OCI-M2 (cell line): ENCODE results near the gene ADAMTS17.
"Not testable (repeated sequence)": the region's sequence is repeated elsewhere in the genome, so short reads cannot be mapped to it uniquely, and the experiment has no call there.

Experiments used
- DNase-seq: peaks from one replicate; lab custom pipeline; 2025; ENCODE audit not compliant: unreplicated experiment; lab: John Stamatoyannopoulos, UW

The ADAMTS17 gene

DNA sequence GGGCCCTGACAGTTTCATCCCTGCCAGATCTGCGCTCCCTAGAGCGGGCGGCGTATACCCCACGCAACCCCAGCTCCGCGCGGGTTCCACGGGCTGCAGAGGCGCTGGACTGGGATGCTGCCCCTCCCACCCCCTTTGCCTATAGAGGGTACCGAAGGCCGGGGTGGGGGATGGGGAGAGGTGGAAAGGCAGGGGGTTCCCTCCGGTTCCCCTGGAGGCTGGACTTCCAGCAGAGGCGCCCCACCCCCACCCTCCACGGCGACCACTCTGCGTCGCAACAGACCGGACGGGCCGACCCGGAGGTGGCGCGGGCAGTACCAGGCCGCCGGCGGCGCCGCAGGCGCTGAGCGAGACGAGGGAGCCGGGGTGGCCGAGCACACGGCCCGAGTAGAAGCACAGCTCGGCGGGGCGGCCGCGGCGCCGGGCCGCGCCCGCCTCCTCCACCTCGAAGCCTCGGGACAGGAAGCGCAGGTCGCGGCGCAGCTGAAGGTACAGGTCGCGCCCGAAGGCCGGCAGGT lies 995 bp downstream of the ADAMTS17 start:
- no peak for DNase-seq

DNA sequence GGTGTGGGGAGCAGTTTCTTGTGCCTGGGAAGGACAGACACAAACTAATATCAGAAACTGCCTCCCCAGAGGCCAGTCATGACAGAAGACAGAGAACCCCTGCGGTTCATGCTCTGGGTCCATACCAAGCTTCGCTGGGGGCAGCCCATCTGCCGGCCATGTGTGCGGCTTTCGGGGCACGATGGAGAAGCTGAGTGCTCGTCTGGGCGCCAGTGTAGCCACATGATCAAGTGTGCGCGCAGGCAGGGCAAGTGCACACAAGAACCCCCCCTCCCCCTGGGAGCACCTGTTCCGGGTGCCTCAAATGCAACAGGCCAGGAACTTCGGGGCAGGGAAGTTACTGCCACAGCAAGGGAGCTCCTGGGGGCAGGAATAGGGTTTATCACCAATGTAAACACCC lies 1.8 kb downstream of the ADAMTS17 start:
- no peak for DNase-seq

DNA sequence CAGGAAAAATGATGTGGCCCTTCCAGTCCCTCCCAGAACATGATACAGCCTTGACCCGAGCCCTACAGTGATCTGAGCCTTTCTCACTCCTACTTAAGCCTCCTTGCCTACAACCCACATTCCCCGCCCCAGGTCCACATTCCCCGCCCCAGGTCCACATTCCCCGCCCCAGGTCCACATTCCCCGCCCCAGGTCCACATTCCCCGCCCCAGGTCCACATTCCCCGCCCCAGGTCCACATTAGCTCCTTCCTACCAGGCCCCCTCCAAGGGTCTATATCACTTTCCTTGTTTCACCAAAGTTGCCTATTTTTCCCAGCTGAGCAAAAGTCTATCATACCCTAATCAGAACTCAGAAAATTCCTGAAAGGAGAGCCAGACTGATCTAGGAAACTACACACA lies 2.3 kb downstream of the ADAMTS17 start:
- DNase-seq: not testable (repeated sequence)

DNA sequence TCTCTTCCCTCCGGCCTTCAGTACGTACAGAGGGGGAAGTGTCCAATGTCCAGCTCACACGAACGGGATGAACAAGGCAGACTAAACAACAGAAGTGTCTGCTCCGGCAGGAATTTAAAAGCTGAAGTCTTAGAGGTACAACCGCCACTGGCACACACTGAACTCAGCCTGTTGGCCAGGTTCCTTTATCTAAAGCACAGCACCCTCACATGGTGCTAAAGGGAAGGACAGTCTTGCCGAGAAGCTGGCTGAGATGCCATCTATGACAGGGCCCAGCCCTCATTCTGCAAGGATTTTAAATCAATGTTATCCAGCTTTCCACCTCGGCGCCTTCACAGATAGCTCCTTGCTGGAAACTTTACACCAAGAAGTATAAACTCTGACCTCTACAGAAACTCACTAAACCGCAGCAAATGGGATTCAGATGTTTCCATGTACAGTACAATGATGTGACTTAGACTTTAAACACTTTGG lies 2.8 kb downstream of the ADAMTS17 start:
- no peak for DNase-seq

DNA sequence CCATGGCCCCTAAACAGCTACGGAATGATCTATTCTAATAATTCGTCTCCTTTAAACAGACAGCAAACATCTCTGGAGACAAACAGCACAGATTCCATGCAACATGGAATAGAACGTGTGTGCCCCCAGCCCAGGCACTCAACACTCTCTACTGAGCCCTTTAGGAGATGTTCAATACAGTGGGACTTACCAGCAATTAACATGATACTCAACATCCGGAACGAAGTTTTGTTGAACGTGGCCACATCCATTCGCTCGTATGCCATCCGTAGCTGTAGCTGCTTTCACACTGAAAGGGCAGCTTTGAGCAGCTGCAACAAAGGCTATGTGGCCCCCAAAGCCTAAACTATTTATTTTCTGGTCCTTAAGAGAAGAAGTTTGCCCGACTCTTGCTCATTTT lies 3.5 kb downstream of the ADAMTS17 start:
- DNase-seq: no peak

DNA sequence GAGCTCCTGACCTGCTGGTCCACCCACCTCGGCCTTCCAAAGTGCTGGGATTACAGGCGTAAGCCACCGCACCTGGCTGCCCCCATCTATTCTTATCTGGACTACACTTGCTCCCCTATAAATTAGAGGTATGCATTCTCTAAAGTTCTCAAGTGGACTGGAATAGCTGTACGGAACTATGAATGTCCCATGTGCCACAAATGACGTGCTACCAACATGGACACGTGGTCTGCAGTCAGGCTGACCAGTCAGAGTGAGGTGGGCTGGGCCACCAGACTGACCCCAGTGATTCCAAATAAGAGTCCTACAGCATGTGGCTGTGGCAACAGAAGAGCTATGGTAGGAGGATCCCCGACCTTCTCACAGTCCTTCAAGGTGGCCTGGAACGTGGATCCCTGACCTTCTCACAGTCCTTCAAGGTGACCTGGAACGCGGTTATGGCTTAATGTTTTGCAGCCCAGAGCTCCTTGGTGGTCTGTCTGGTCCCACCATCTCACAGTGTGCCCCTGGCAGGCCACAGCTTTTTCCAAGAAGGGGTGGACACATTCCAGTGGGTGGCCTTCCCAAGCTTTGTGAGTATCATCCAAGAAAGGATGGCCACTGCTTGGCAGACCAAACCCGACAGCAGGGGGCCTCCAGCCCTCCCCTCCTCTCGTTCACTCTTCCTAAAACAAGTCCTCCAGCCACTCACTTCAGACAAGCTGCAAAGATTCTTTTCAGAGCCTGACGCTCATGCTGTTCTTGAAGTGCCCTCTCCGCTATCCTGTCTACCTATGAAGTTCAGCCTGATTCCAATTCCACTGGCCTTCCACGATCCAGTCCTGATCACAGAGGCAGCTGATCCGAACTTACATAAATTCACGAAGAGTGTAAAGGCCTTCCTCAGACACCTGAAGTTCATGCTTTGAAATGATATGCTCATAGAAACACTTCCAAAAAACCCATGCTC lies 4.4 kb downstream of the ADAMTS17 start:
- DNase-seq: no peak

DNA sequence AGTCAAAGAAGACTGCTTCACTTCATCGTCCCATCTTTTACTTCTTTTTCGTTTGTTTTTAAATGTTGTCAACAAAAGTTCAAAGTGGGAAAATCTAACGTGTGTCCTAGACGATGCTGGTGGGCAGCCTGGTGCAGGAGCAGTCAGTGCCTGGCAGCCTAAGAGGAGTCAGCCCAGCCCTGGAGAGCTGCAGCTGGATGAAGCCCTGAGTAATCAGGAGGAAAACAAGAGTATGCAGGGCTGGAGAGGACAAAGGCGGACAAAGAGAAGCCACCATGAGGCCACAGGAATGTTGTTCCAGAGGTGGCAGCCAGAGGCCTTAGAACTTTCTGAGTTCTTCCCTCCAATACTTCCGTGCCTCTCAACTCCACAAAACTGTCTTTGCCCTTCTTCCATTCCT lies 5.7 kb downstream of the ADAMTS17 start:
- no peak for DNase-seq

DNA sequence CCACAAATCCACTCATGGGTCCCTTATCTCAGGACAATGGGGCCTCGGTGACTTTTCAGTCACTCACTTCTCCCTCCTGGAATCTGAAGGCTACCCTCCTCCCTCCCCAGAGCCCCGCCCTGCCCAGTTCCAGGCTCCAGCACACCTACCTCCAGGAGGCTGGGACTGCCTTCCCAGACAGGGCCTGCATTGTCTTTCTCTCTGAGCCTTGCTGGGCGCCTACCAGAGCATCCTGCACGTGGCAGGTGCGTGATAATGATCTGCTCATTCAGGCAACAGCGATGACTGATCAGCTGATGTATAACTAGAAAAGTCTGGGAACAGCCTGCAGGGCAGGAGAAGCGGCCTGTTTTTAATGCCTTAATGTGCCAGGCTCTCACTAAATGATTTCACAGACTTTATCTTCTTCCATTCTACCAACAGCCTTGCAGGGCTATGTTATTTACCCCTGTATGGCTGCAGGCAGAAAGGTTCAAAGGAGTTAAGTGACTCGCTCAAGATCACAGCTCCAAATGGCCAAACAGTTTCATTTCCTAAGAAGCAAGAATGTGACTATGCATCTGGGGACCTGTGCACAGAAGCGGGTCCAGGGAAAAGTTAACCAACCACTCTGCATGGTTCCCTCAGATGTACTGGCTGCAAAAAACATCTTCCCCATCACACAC lies 6.3 kb downstream of the ADAMTS17 start:
- DNase-seq: no peak

DNA sequence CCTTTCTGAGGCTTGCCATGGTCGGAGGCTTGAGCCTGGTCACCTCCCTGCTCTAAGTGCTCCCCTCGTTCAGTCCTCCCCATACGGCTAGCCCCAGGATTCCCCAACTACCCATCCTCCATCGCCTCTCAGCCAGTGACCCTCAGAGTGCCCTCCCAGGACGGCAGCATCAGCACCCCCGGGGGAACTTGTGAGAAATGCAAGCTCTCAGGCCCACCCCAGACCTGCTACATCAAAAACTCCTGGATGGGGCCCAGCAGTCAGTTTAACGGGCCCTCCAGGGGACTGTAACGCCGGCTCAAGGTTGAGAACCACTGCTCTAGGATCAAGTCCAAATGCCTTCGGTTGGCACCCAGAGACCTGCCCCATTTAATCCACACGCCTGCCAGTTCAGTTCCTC lies 6.9 kb downstream of the ADAMTS17 start:
- DNase-seq: no peak

DNA sequence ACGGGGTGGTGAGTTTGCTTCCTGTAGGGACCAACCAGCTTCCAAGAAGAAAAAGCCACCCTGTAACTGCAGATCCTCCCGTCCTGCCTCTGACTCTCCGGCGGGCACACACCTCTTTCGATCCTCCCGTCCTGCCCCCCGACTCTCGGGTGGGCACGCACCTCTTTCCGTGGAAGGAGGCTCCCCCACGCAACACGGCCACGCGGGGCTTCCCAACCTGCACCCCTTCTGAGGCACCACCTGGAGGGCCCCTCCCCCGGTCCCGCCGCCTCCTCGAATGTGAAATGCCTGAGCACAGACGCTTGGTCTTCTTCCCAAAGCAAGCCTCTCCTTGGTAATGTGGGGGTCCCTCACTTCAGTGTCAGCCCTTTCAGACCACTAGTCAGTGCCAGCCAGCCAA lies 7.3 kb downstream of the ADAMTS17 start:
- DNase-seq: no peak

DNA sequence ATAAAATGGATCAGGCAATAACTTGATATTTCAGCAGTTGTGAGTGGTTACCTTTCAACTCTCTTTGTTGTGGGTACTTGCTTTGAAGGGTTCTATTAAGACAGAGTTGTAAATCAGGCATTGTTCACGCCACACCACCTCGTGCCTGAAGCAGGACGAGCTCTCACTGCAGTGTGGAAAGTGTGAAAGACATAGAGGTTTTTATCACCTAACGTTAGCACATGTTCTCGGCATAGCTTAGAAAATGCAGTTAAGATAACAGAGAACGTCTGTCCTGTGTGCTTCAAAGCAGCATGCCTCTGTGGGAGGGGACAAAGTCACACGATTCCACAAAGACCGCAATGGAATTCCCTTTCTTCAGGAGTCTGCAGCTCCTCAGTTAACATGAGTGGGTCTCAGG lies 7.8 kb downstream of the ADAMTS17 start:
- no peak for DNase-seq

DNA sequence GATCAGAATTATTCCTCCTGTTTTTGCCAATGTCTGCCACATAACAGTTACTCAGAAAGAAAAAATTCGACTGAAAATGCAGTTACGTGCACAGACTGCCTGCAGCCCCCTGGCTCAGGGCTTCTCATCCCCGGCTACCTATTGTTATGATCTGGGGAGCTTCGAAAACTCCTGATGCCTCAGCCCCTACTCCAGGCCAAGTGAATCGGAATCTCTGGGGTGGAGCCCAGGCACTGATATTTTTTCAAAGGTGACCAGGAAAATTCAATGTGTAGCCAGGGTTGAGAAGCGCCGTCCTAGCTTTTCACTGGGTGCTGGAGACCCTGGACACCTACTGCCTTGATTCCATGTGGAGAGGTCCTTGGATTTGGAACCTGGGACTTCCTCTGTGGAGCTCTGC lies 8.5 kb downstream of the ADAMTS17 start:
- DNase-seq: no peak

DNA sequence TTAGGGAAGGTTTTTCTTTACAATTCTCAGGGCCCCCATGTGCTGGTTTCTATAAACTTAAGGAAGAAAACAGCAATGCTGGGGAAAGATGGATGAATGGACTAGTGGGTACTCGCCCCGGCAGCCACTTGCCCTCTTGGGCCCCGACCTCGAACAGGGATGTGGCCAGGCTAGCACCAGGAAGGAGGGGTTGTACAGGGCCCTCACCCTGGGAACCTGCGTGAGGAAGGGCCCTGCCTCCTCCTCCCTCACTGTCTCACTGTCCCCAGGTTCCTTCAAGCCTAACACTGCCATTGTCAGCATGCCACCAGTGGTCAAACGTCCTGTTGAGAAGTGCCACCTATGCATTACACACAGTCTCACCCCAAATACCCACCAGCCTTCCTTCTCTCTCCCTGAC lies 9.1 kb downstream of the ADAMTS17 start:
- DNase-seq: no peak

DNA sequence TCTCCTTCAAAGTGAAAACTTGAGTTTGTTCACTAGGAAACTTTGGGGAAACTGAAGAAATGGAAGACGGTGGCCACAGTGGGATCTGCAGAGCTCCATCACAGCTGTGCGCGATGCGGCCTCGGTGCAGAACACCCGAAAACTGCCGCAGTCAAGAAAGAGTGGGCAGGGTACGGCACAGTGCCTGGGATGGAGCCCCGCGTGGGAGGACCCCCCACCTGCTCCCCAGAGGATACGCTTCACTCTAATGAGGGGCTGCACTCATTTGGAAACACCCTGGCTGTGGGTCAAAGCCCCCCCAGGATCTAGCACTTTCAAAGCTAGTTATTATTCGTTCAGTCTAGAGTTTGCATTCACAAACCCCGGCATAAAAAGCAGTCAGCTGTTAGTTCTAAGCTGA lies 9.5 kb downstream of the ADAMTS17 start:
- no peak for DNase-seq

DNA sequence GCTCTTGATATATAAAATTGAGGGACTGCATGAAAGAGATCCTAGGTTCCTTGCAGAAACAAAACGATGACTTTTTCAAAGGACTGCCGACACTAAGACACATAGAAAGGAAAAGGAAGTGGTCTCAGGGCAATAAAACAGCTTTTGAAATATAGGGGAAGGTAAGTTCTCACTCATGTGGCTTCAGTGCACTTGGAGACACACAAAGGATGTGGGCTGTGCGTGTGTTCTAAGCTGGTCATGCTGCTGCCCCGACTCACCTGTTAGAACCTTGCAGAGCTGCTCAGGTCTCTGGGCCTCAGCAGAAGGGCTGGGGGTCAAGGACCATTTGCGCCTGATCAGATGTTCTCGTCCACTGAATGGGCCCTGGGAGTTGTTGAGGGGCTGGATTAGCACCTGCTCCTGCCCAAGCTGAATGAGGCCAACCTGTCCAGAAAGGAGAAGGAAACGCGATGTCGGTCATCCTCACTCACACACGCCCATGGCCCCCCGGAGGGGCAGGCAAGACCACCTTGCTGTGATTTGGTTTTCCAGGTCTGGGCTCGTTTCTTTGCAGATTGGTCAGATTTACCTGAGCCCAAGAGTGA lies 11.1 kb downstream of the ADAMTS17 start:
- DNase-seq: no peak

DNA sequence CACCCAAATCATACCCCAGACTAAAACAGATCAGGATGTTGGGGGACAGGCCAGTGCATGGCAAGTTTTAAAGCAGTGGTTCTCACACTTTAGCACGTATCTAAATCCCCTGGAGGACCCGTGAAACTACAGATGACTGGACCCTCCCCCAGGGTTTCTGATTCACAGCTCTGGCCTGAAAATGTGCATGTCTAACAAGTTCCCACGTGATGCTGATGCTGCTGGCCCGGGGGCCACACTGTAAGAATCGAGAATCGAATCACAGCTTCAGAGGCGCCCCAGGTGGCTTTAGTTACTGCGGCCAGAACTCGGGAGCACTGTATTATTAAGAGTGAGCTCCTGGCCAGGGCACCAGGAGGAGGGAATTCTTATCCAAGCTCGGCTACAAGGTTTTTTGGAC lies 11.6 kb downstream of the ADAMTS17 start:
- no peak for DNase-seq

DNA sequence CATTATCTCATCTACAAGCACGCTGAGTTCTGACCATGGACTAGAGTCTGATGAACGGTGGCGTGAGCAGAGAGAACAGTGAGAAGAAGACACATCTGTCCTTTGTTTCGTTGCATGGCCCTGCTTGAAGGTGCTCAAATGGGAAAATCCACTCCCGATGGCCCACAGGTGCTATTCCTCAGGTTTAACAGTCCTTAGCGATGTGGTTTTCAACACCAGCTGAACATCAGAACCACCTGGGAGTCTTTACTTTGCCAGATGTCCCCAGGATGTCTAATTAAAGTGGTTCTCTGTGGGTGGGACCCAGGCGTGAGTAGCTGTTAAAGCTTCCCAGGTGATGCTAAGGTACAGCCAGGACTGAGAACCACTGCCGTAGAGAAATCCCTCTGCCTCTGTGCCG lies 13.0 kb downstream of the ADAMTS17 start:
- DNase-seq: no peak

DNA sequence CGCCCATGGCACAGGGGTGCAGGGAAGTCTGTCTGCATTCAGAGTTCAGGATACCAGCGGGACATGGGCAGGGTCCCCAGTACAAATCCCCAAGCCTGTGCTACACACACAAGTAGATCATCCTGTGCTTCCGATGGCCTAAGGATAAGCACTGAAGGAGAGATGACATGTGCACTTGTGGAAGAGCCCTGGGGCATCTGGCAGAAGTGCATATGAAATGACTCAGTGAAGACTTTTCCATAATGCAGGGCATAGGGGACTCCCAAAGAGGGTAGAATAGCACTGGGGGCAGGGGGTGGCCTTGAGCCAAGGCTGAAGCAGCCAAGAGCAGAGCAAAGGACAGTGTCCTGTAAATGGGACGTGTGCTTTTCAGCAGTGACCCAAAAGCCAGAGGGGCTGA lies 22.9 kb downstream of the ADAMTS17 start:
- no peak for DNase-seq

DNA sequence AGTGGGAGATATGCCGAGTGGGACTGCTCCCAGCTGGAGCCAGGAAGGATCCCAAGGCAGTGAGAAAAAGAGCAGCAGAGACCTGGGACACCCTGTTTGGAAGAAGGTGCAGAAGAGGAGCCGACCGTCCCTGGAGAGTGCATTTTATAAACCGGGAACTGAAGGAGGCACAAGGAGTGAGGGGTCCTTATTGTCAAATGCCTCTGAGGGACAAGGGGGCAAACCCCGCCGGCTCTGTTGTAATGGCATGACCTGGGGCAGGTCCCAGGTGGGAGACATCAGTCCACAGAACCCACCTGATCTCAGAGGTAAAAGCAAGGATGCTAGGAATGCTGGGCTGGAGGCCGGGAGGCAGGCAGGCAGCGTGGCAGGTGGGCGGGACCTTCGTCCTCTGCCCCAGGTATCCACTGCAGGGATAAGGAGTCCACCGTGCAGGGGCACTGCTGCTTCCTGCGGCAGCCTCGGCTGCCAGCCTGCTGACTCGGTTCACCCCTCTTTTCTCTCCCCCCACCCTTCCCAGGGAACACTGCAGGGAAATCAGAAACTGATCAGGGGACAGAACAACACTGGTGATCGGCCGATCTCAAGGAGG lies 26.9 kb downstream of the ADAMTS17 start:
- DNase-seq: no peak

DNA sequence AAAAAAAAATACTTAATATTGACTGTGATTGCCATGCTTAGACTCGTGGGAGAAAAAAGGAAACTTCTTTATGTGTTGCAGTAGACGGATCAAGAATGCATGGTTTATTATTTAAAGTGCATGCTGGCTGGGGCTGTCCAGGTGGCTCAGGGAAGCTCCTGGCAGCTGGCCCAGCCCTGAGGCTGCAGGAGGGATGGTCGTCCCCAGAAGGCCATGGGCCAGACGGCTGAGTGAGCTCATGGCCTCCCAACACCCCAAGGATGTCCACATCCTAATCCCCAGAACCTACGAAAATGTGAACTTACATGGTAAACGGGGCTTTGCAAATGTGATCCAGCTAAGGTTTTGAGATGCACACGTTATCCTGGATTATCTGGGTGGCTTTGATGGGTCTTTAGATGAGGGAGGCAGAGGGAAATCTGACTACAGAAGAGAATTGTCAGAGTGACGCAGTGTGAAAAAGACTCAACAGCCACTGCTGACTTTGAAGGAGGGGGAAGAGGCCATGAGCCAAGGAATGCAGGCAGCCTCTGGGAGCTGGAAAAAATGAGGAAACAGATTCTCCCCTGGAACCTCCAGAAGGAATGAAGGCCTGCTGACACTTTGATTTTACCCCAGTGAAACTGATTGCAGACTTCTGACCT lies 29.8 kb downstream of the ADAMTS17 start:
- DNase-seq: no peak

DNA sequence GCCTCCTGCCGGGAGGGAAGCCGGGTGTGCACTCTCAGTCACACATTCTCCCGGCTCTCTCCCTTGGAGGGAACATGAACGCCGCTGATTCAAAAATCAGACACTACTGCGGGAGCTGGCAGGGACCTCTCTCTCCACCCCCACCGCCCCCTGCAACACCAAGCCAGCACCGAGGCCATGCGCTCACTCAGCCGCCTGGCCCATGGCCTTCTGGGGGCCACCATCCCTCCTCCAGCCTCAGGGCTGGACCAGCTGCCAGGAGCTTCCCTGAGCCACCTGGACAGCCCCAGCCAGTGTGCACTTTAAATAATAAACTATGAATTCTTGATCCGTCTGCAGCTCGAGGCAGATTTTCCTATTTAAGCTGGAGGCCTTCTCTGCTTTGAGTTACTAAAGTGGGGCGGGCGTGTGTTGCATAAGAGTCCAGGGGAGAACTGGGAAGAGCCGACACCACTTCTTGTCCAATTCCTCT lies 30.6 kb downstream of the ADAMTS17 start:
- DNase-seq: no peak
